H1 (cell line): ENCODE data around the gene GDPD1.

Experiments
- CBX5 ChIP-seq: fragments of 300-800, 300-1000 bp; sonication (generic); IDR thresholded peaks from 2 replicates; pipeline ENCODE4 v1.7.1; 2016; ENCODE audit warnings: antibody characterized with exemption, low read length, low read depth
- CTCF ChIP-seq, 3 experiments: IDR thresholded peaks; 1 replicate in 2 of 3; 2 replicates in 1 of 3; pipeline versions ENCODE4 v1.5.1 to v1.6.1; 2011; ENCODE audit warnings: low read length in 3 of 3, mild to moderate bottlenecking in 3 of 3, inconsistent platforms in 2 of 3, low read depth in 1 of 3, moderate library complexity in 1 of 3; ENCODE audit not compliant: insufficient read depth in 1 of 3; ENCODE audit errors: control extremely low read depth in 1 of 3
- EP300 ChIP-seq, 2 experiments: IDR thresholded peaks; 1 replicate in 1 of 2; 2 replicates in 1 of 2; pipeline ENCODE4 v1.6.1; 2011 to 2012; ENCODE audit warnings: low read depth in 2 of 2, low read length in 2 of 2, mild to moderate bottlenecking in 2 of 2, borderline replicate concordance in 1 of 2, inconsistent platforms in 1 of 2, moderate library complexity in 1 of 2
- EZH2 ChIP-seq: fragments of 200-600 bp; sonication (generic); IDR thresholded peaks from 2 replicates; pipeline ENCODE4 v1.7.1; 2012; ENCODE audit warnings: low read depth, mild to moderate bottlenecking, moderate library complexity, low read length, inconsistent platforms; ENCODE audit not compliant: severe bottlenecking
- GABPA ChIP-seq: IDR thresholded peaks from 2 replicates; pipeline ENCODE4 v1.6.1; 2011; ENCODE audit warnings: mild to moderate bottlenecking, low read length, moderate library complexity, borderline replicate concordance; ENCODE audit not compliant: insufficient read depth
- POLR2AphosphoS5 ChIP-seq: IDR thresholded peaks from 2 replicates; pipeline ENCODE4 v1.6.1; 2011; ENCODE audit warnings: low read depth, low read length
- RAD21 ChIP-seq, 2 experiments: IDR thresholded peaks in 1 of 2; conservative IDR thresholded peaks in 1 of 2; 2 replicates each; pipeline ENCODE4 v1.6.1; 2011; ENCODE audit warnings: low read depth in 2 of 2, low read length in 2 of 2, improper control_type of control experiment in 1 of 2, inconsistent platforms in 1 of 2, mild to moderate bottlenecking in 1 of 2, moderate library complexity in 1 of 2
- RXRA ChIP-seq: IDR thresholded peaks from 2 replicates; pipeline ENCODE4 v1.6.1; 2011; ENCODE audit warnings: low read depth, mild to moderate bottlenecking, low read length, moderate library complexity; ENCODE audit not compliant: insufficient read depth
- TAF1 ChIP-seq: IDR thresholded peaks from 2 replicates; pipeline ENCODE4 v1.6.1; 2011; ENCODE audit warnings: mild to moderate bottlenecking, low read depth, low read length
- TEAD4 ChIP-seq: IDR thresholded peaks from 2 replicates; pipeline ENCODE4 v1.6.1; 2012; ENCODE audit warnings: low read depth, low read length, inconsistent platforms, mixed read lengths

- TF ChIP-seq TAF1, result no peak
- TF ChIP-seq GABPA, result no peak
- TF ChIP-seq CTCF (IDR thresholded peaks at IDR 0.05; ENCODE audit: control extremely low read depth in 1 of 3, insufficient read depth in 1 of 3, low read depth in 1 of 3, low read length in 3 of 3), result no peak
- no peak for TF ChIP-seq TEAD4
- TF ChIP-seq CBX5, result no peak
- TF ChIP-seq EP300 (IDR thresholded peaks at IDR 0.05; ENCODE audit: borderline replicate concordance in 1 of 2, low read depth in 2 of 2, low read length in 2 of 2), result no peak
- no peak for TF ChIP-seq POLR2AphosphoS5
- TF ChIP-seq RXRA, result no peak
- no peak for TF ChIP-seq RAD21 (IDR thresholded peaks at IDR 0.05 in 1 of 2, conservative IDR thresholded peaks at IDR 0.05 in 1 of 2; ENCODE audit: low read depth in 2 of 2, low read length in 2 of 2)
- TF ChIP-seq EZH2, result no peak
Measured at GRCh38 chr17:59284317-59284716, 64.0 kb downstream of the GDPD1 start.
